OCI-M1 (cell line): ENCODE measurements around the gene ARPC1B.

Experiments used
- DNase-seq: peaks from one replicate; lab custom pipeline; 2025; lab: John Stamatoyannopoulos, UW

ARPC1B gene

DNA sequence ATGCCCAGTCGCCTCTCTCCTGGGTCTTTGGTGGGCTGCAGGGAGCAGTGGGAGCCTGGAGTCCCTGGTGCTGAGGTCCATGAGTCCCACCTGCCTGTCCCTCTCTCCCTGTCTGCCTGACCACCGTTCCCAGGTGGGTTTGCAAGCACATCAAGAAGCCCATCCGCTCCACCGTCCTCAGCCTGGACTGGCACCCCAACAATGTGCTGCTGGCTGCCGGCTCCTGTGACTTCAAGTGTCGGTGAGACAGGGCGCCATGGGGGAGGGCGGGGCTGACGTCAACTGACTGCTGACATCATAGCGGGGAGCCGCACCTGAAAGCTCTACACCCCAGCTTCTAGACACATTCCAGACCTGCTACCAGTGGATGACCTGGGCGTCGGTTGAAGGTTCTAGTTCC lies 15.2 kb downstream of the ARPC1B start:
- DNase-seq: no peak

DNA sequence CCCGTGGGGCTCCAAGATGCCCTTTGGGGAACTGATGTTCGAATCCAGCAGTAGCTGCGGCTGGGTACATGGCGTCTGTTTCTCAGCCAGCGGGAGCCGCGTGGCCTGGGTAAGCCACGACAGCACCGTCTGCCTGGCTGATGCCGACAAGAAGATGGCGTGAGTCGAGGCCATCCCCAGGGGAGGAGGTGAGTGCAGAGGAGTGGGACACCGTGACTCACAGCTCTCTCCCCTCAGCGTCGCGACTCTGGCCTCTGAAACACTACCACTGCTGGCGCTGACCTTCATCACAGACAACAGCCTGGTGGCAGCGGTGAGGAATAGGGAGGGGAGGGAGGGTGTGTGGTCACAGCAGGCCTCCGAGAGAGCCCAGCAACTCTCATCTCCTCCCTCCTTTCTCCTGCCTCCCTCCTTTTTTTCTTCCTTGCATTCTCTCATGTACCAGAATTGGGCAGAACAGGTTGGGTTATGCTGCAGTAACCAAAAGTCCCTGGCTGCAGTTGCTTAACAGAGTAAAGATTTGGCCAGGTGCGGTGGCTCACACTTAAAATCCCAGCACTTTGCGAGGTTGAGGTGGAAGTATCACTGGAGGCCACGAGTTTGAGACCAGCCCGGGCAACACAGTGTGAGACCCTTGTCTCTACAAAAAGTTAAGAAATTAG lies 16.5 kb downstream of the ARPC1B start:
- no peak for DNase-seq

DNA sequence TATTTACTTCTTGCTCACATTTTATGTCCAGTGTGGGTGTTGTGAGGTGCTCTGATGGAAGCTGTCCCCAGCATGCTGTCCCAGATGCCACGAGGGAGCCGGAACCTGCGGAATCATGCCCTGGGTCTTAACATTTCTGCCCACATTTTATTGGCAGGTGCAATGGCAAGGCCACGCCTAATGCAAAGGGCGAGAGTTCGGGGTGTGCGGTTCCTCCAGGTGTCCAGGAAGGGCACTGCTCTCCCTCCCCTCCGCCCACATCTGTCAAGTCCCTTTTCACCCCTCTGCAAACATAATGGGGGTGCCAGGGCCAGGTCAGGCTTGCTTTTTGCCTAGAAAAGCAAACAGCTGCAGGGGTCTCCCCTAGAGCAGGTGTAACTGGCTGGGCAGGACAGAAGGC lies 17.5 kb downstream of the ARPC1B start:
- DNase-seq: no peak

DNA sequence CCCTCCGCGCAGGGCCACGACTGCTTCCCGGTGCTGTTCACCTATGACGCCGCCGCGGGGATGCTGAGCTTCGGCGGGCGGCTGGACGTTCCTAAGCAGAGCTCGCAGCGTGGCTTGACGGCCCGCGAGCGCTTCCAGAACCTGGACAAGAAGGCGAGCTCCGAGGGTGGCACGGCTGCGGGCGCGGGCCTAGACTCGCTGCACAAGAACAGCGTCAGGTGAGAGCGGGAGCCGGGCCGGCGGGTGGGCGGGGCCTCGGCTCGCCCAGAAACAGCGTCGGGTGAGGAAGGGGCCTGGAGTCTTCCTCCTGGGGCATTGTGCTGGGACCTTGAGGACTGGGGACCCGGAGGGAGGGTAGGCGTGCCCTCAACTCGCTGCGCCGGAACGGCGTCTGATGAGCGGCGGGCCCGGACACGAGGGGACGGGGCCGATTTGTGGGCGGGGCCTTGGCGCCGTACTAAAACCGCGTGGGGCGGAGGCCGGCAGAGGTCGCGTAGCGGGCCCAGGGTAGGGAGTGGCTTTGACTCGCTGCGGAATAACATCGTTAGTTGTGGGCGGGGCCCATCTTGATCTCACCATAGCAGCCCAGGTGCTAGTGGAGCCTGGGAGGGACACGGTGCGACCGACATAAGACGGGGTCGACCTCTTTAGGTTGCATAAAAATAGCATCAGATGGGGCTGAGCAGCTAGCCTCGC lies 18.3 kb downstream of the ARPC1B start:
- no peak for DNase-seq

GRCh38 chr7:99393355-99394187 lies 19.0 kb downstream of the ARPC1B start:
- no peak for DNase-seq

GRCh38 chr7:99394188-99394502 lies 19.6 kb downstream of the ARPC1B start:
- no peak for DNase-seq

DNA sequence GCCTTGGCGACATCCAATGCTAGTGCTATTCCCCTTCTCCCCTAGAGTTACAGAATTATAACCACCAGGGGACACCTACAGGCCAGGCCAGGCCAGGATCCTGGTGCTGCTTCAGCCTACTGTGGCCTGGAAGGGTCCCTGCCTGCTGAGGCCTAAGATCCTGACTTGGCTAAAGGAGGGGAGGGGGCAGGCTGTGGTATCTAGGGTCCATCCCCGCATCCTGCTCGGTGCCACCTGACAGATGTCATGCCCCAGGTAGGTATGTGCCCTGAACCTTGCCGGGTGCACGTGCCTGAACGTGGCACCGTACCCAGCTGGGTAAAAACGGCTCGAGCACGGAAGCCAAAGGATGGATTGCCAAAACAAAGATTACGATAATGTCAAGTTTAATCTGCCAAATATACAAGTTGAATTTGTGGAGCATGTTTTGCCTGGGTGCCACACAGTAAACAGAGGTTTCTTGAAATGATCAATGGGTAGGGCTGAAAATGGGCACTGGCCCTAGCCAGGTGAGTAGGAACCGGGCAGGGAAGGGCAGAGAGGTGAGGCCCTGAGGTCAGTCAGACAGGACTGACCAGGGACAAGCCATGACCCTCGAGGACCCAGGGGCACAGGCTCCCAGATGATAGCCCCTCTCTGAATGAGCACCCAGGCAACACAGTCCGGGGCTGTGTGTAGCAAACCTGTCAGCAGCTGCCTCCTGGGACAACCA lies 21.2 kb downstream of the ARPC1B start:
- peak; percentile 27 for DNase-seq

DNA sequence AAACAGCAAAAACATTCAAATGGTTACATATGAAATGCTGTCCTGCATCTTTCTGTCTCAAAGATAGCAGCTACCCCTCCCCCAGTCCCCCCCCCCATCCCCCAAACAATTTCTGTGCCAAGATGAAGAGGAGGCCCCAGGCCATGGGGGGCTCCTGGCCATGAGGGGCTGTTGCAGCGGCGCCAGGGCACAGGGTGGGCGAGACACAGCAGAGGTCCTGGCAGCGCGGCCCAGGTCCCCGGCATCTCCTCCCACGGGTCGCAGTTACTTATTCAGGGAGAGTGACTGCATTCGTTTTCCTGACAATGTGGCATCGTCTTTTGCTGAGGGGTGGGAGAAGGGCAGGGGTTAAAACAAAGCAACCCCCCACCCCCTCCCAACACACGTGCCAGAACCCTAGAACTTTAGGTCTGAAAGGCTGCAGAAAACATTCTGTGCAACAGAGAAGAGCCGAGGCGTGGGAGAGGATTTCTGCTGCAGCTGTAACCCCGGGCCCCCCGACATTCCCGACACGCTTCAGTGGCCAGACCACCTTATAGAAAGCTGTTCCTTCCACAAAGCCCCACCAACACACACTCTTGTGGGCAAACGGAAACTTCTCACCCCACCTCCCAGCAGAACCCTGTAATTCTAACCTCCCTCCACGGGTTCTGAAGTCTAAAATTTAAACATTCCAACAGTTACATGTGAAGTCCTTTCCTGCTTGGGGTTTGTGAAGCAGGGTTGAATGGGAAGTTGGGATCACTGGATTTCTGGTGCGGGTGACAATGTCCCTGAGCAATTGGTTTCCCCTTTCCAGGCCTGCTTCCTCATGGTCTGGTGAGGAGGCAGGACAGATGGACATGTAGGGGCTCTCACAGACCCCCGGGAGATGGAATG lies 22.1 kb downstream of the ARPC1B start:
- DNase-seq: no peak

DNA sequence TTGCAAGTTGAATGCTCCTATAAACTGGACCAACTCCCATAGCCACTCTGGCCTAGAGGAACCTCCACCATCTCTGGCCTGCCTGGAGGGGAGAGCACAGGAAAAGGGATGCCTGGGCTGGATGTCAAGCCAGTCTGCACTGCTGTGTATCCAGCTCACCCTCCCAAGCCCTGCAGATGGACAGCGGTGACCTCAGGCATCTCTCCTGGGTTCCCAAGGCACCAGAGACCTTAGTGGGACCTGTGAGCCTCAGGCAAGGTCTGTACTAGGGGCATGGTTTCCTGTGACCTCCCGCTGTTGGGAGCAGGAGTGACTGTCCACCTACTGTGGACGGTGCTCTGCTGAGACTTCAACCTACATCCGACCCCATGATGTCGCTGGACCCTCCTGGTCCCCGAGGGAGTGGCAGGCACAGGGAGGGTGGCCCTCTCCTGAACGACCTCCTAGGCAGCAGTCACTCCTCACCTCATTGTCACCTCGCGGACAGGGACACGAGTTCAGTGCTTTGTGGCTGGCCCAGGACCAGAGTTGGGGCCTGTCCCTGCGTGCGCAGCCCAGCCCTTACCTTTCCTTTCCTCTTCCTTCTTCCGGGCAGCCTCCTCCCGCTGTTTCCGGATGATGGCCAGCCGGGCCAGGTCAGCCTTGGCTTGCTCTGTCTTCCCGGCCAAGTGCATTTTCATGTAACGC lies 22.9 kb downstream of the ARPC1B start:
- no peak for DNase-seq

DNA sequence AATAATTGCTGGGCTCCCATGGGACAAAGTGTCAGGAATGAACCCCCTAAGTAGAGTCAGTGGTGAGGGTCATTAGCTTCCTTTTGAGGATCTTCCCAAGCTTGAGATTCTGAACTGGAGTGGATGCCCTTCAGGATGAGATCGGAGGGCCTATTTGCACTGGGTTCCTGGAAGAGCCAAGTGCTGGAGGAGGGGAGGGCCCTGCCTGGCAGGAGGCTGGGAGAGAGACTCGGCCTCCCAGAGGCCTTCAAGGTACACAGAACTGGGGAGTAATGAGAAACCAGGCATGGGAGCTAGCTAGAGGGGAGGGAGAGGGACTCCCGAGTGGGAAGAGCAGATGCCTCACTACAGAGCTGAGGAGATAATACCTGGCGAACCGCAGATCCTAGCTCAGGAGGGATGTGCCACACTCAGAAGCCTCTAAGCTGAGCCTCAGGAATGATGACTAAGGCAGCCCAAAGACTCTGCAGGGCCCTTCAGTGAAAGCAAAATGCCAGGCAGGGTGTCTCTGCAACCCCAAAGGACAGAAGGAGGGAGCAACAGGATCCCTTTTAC lies 24.4 kb downstream of the ARPC1B start:
- no peak for DNase-seq

GRCh38 chr7:99399597-99399996 lies 25.1 kb downstream of the ARPC1B start:
- DNase-seq: no peak

GRCh38 chr7:99402854-99403253 lies 28.3 kb downstream of the ARPC1B start:
- no peak for DNase-seq

DNA sequence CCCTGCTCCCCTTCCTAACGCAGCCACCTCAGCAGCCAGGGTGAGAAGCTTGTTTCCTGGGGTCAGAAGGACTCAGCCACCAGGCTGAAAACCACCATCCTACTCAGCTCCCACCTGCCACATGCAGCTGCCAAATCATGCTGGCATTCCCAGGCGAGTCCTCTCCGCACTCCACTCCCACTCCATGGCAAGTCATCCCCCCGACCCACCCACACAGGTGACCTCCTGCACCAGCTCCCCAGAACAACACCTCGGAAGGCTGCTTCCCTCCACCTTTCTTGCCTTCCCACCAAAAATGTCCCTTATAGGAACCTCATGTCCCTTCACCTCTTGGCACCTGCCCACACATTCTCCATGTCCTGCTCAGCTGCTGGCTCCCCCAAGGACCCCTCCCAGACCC lies 29.2 kb downstream of the ARPC1B start:
- no peak for DNase-seq

GRCh38 chr7:99404235-99404976 lies 29.9 kb downstream of the ARPC1B start:
- no peak for DNase-seq

- DNase-seq: no peak
Measured at GRCh38 chr7:99404977-99405320, 30.4 kb downstream of the ARPC1B start.

GRCh38 chr7:99406557-99406956 lies 32.0 kb downstream of the ARPC1B start:
- DNase-seq: no peak

DNA sequence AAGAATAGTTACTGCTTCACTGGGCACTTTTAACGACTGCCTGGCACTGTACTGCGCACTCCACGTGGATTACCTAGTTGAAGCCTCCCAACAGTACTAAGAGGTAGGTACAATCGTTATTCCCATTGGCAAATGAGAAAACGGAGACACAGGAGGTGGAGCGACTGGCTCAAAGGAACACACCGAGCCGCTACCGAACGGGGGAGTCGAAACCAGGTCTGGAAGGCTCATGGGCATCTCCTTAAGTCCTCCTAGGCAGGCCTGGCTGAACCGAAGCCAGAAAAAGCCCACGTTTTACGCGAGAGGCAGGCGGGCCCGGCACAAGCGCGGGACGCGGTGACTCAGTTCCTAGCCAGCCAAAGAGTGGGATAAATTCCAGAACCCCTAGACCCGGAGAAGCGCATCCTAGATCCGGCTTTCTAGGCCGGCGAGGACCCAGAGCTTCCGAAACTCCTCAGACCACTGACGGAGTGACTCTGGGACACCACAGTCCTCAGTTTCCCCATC lies 33.4 kb downstream of the ARPC1B start:
- DNase-seq: peak; percentile 71

- DNase-seq: peak; percentile 100
Measured at GRCh38 chr7:99408379-99409191, 34.1 kb downstream of the ARPC1B start, which contains the start of the genes BUD31 and PDAP1. TSS of gene BUD31 (plus strand) at chr7:99408969. CDS start at chr7:99411093, 2,124 bp downstream. TSS of gene PDAP1 (minus strand) at chr7:99408597. CDS start at chr7:99408548, 49 bp downstream.

DNA sequence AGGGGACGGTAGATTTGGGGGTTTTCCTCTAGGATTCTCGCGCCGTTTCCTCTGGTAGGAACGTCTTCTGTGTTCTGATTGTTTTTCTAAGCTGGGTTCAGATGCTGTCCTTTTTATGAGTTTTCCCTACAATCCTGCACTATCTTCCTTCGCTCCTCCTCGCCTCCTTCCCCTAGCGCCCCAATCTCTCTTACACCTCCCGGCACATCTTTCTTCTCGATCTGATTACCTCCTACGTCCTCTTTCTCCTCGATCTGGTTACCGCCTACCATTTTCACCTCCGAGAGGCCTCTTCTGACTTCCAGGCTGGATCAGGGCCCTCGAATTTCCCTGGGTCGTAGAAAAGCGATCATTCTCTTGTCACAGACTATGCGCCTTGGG lies 34.7 kb downstream of the ARPC1B start:
- peak; percentile 71 for DNase-seq
